Suprapubic skin (tissue), 4 donors: ENCODE results near the gene RPL41. TPM values are rescaled to one million over a fixed set of nuclear protein-coding genes. Genes with fewer than 3 reads are reported as not detected.
A peak's percentile ranks its signal among the peaks of the same experiment; 100 is the strongest.

Experiments
- DNase-seq, 2 donors: peaks; one replicate each; pipeline ENCODE4 v3.0.0-alpha.2; 2019; ENCODE audit warnings: low spot score in 2 of 2
- H3K27ac ChIP-seq: fragments of 200-600 bp; sonication (generic); one replicate; pipeline ENCODE4 v1.5.1; 2019
- H3K27me3 ChIP-seq: fragments of 200-600 bp; sonication (generic); one replicate; pipeline ENCODE4 v1.5.1; 2019
- H3K36me3 ChIP-seq: fragments of 200-600 bp; sonication (generic); one replicate; pipeline ENCODE4 v1.5.1; 2019
- H3K4me1 ChIP-seq: fragments of 200-600 bp; sonication (generic); one replicate; pipeline ENCODE4 v1.5.1; 2019
- H3K4me3 ChIP-seq: fragments of 200-600 bp; sonication (generic); one replicate; pipeline ENCODE4 v1.5.1; 2019; ENCODE audit warnings: mild to moderate bottlenecking
- H3K9me3 ChIP-seq: fragments of 200-600 bp; sonication (generic); one replicate; pipeline ENCODE4 v1.5.1; 2019
- EP300 ChIP-seq: sonication (generic); formaldehyde crosslinking; IDR thresholded peaks from one replicate; pipeline ENCODE4 v1.6.1; 2017; ENCODE audit warnings: antibody characterized with exemption
- POLR2A ChIP-seq, 2 donors: fragments of 450-650 bp; IDR thresholded peaks; one replicate each; pipeline ENCODE4 v1.6.1; 2017; ENCODE audit warnings: antibody characterized with exemption in 2 of 2, mild to moderate bottlenecking in 2 of 2, moderate library complexity in 2 of 2
- POLR2AphosphoS5 ChIP-seq, 3 donors: sonication (generic); formaldehyde crosslinking; IDR thresholded peaks; one replicate each; pipeline ENCODE4 v1.6.1; 2017; ENCODE audit warnings: antibody characterized with exemption in 3 of 3
- WGBS: methylation state at CpG from one replicate; pipeline ENCODE4 v1.1.5; 2018; 5-methylcytosine and 5-hydroxymethylcytosine counted together
- total RNA-seq, 4 donors: library from RNA; depleted of rRNA; stranded (reverse); fragments of >200 nt; gene quantifications; one replicate each; pipeline ENCODE4 v1.1.0, GENCODE V29; 2016
- TF ChIP-seq, protein P1 (sequence below), 2 donors: fragments of 200-600 bp in 1 of 2; fragments of 450-650 bp in 1 of 2; sonication (generic) in 1 of 2; IDR thresholded peaks; one replicate each; pipeline ENCODE4 v1.5.1; 2016 to 2019; ENCODE audit warnings: antibody characterized with exemption in 2 of 2, mild to moderate bottlenecking in 1 of 2, moderate library complexity in 1 of 2

The RPL41 gene
- total RNA-seq, 4 donors from 2014 or later = 2,523 to 6,346 (median 5,689) TPM

DNA sequence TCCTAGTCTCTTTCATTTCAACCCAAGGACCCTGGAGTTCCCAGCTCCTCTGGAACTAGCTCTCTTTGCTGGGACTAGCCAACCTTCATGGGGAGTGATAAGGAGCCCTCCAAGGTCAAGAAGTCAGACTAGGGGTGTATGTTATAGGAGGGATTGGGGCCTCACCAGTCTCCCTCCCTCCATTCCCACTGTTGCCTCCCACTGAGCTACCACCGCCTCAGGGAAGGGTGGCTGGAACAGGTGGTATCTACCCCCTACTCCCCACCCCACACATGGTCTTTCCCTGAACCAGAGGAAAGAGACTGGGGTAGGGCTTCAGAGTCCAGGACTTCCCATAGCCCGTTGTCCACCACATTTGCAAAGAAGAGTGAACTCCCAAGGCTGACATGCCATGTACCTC is 34.1 kb upstream of the RPL41 start:
- TF ChIP-seq POLR2AphosphoS5 (IDR thresholded peaks at IDR 0.05) (no peak), POLR2A (IDR thresholded peaks at IDR 0.05) (no peak)
- TF ChIP-seq, protein P1, sequence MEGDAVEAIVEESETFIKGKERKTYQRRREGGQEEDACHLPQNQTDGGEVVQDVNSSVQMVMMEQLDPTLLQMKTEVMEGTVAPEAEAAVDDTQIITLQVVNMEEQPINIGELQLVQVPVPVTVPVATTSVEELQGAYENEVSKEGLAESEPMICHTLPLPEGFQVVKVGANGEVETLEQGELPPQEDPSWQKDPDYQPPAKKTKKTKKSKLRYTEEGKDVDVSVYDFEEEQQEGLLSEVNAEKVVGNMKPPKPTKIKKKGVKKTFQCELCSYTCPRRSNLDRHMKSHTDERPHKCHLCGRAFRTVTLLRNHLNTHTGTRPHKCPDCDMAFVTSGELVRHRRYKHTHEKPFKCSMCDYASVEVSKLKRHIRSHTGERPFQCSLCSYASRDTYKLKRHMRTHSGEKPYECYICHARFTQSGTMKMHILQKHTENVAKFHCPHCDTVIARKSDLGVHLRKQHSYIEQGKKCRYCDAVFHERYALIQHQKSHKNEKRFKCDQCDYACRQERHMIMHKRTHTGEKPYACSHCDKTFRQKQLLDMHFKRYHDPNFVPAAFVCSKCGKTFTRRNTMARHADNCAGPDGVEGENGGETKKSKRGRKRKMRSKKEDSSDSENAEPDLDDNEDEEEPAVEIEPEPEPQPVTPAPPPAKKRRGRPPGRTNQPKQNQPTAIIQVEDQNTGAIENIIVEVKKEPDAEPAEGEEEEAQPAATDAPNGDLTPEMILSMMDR (IDR thresholded peaks at IDR 0.05) = no peak
- Histone ChIP-seq H3K27me3 (no peaks in the 10 kb centered on the region), H3K9me3 (no peaks in the 10 kb centered on the region), H3K27ac (peak overlapping the region; percentile 95), H3K4me3 (peak overlapping the region; percentile 79), H3K36me3 (peaks cover 4% of the 10 kb centered on the region), H3K4me1 (peaks cover 42% of the 10 kb centered on the region)
- DNase-seq = no peak
- WGBS = 95% methylated on average over 2 of the region's 2 CpGs

DNA sequence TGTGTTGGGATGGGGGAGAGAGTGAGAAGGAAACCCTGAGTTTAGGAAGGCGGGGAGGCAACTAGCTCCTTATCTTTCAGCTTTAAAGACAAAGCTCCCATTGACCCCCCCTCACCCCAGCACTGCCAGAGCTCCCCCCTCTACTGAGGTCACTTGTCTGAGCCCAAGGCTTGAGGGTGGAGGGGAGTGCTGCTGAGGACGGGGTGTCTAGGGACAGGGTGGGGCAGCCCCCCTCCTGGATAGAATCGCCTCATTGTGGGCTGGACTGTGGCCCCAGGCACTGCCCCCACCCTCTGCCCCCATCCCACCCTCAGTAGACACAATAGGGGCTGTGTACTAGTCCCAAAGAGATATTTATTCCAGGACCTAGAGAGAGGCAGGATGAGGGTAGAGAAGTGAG is 33.5 kb upstream of the RPL41 start:
- TF ChIP-seq POLR2AphosphoS5 (IDR thresholded peaks at IDR 0.05) (no peak), POLR2A (IDR thresholded peaks at IDR 0.05) (no peak), EP300 (no peak)
- TF ChIP-seq, protein P1 (IDR thresholded peaks at IDR 0.05) = no peak
- Histone ChIP-seq H3K27me3 (no peaks in the 10 kb centered on the region), H3K4me1 (peaks cover 44% of the 10 kb centered on the region), H3K36me3 (peaks cover 4% of the 10 kb centered on the region), H3K27ac (no peak overlapping the region), H3K9me3 (no peaks in the 10 kb centered on the region), H3K4me3 (no peak overlapping the region)
- DNase-seq = no peak
- 52% methylated on average over 3 of the region's 3 CpGs for WGBS

DNA sequence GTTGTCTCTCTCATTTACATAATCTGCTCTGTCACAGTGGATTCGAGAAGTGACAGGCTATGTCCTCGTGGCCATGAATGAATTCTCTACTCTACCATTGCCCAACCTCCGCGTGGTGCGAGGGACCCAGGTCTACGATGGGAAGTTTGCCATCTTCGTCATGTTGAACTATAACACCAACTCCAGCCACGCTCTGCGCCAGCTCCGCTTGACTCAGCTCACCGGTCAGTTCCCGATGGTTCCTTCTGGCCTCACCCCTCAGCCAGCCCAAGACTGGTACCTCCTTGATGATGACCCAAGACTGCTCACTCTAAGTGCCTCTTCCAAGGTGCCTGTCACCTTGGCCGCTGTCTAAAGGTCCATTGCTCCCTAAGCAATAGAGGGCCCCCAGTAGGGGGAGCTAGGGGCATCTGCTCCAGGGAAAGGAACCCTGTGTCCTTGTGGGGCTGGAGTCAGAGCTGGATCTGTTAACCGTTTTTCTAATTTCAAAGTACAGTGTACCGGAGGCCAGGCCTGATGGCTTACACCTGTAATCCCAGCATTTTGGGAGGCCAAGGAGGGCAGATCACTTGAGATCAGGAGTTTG is 31.4 kb upstream of the RPL41 start:
- Histone ChIP-seq H3K4me1 (peaks cover 33% of the 10 kb centered on the region), H3K4me3 (no peak overlapping the region), H3K36me3 (peaks cover 14% of the 10 kb centered on the region), H3K9me3 (no peaks in the 10 kb centered on the region), H3K27ac (no peak overlapping the region), H3K27me3 (no peaks in the 10 kb centered on the region)
- TF ChIP-seq EP300 (no peak), POLR2A (IDR thresholded peaks at IDR 0.05) (no peak), POLR2AphosphoS5 (IDR thresholded peaks at IDR 0.05) (no peak)
- TF ChIP-seq, protein P1 (IDR thresholded peaks at IDR 0.05) = no peak
- 91% methylated on average over 15 of the region's 15 CpGs for WGBS
- DNase-seq = no peak

DNA sequence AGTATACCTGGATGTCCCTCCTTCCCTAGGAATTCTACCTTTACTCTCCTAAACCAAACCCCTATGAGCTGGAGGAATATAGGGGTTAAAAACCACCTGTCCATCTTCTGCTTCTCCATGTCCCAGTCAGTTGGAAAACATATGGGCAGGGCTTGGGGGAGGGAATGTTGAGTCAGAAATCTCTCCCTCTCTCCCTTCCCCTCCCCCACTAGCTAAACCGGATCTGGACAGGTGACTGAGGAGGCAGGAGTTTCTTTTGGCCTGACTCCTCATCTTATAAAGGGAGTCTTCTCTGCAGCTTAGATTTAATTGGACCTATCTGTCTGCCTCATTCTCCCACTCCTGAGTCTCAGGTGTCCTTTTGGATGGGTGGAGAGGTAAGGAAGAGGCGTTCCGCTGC is 30.3 kb upstream of the RPL41 start:
- no peak for DNase-seq
- WGBS = 62% methylated on average over 3 of the region's 3 CpGs
- H3K9me3 ChIP-seq = no peaks in the 10 kb centered on the region
- H3K4me1 ChIP-seq = peaks cover 27% of the 10 kb centered on the region
- peaks cover 14% of the 10 kb centered on the region for H3K36me3 ChIP-seq
- H3K27ac ChIP-seq = peak overlapping the region; percentile 36
- H3K4me3 ChIP-seq = no peak overlapping the region
- TF ChIP-seq, protein P1 (IDR thresholded peaks at IDR 0.05) = no peak
- TF ChIP-seq POLR2AphosphoS5 (IDR thresholded peaks at IDR 0.05) = no peak
- no peak for TF ChIP-seq POLR2A (IDR thresholded peaks at IDR 0.05)
- TF ChIP-seq EP300 = no peak
- no peaks in the 10 kb centered on the region for H3K27me3 ChIP-seq

DNA sequence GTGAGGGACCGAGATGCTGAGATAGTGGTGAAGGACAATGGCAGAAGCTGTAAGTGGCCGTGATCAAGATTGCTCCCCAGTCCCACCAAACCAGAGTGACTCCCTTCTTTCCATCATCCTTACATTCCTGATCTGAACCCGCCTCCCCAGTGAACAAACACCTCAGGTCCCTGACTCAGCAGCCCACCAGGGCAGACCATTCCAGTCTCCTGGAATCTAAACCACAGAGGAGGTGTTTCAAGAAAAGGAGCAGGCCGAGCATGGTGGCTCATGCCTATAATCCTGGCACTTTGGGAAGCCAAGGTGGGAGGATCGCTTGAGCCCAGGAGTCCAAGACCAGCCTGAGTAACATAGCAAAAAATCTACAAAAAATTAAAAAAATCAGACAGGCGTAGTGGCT is 29.8 kb upstream of the RPL41 start:
- 90% methylated on average over 6 of the region's 6 CpGs for WGBS
- Histone ChIP-seq H3K4me1 (peaks cover 23% of the 10 kb centered on the region), H3K27ac (peak overlapping the region; percentile 36), H3K36me3 (peaks cover 14% of the 10 kb centered on the region), H3K4me3 (no peak overlapping the region), H3K9me3 (no peaks in the 10 kb centered on the region), H3K27me3 (no peaks in the 10 kb centered on the region)
- DNase-seq = no peak
- TF ChIP-seq POLR2A (IDR thresholded peaks at IDR 0.05) (no peak), POLR2AphosphoS5 (IDR thresholded peaks at IDR 0.05) (no peak), EP300 (no peak)
- TF ChIP-seq, protein P1 (IDR thresholded peaks at IDR 0.05) = no peak
